GM18511 (cell line): ENCODE measurements around the gene FAM174A.

Source experiments
- ATAC-seq: cut with Tn5 transposase; IDR thresholded peaks from one replicate; pipeline ENCODE4 v1.9.1; 2021; ENCODE audit warnings: mild to moderate bottlenecking, moderate library complexity; ENCODE audit not compliant: unreplicated experiment

The FAM174A gene

GRCh38 chr5:100535060-100536005, at the start of gene FAM174A:
Gene FAM174A, plus strand, starts transcription at chr5:100535374. Its CDS starts 157 bp downstream, at chr5:100535531.
- ATAC-seq, result peak; percentile 98

GRCh38 chr5:100493996-100494395, 41.2 kb upstream of the FAM174A start:
- no peak for ATAC-seq

DNA sequence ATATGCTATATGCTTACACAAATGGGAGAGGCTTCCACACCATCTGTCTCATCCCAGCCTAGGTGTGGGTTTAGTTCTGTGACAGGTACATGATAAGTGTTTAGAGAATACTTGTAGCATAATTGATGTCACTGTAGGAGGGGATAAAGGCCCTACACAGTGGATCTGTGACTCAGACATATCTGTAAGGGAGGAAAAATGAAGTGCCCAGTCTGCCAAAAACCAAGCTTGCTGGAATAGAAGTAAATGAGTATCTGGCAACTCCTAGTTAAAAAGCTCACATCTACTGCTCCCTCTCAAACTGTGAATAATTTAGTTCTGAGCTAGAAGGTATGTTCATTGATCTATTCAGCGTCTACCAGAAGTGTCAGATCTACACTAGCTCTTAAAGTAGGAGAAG, 38.9 kb upstream of the FAM174A start:
- no peak for ATAC-seq

- ATAC-seq, result no peak
These were observed 32.5 kb upstream of the FAM174A start for GRCh38 chr5:100502684-100503083.

GRCh38 chr5:100505984-100506670, 29.0 kb upstream of the FAM174A start:
- no peak for ATAC-seq

GRCh38 chr5:100516285-100516684, 18.9 kb upstream of the FAM174A start:
- peak; percentile 64 for ATAC-seq

- ATAC-seq, result no peak
These were observed 17.7 kb upstream of the FAM174A start for GRCh38 chr5:100517301-100517974.

GRCh38 chr5:100518377-100518776, 16.8 kb upstream of the FAM174A start:
- no peak for ATAC-seq

DNA sequence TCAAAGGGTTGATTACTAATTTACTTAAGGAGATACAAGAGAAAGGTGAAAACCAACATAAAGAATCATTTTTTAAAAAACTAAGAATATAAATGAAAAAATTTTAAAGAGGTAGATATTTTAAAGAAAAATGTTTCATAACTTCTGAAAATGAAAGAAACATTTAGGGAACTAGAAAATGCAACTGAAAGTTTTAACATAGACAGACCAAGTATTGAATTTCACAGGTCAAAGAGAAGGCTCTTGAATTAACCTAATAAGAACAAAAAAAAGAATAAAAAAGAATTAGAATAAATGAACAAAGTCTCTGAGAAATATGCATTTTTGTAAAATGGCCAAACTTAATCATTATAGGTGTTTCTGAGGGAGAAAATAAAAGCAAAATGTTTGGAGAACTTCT, 16.1 kb upstream of the FAM174A start:
- ATAC-seq, result no peak

- no peak for ATAC-seq
These were observed 14.8 kb upstream of the FAM174A start for GRCh38 chr5:100520348-100520747.

DNA sequence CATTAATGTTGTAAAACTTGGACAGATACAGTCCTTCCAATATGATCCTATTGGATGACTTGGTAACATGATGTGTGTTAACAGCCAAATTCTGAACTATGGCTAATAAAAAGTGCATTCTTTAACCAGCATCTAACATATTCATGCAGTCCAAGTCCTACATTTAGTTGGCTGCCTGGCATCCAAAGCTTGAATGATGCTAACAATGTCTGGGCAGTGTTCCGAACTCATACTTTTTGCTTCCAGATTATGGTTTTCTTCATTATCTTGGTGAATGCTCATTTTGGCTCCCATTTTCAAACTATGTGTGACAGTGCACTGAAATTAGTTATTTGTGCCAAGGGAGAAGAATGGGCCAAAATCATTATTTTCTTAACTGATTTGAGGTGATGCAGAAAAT, 2.8 kb downstream of the FAM174A start:
- no peak for ATAC-seq

- ATAC-seq, result no peak
These were observed 4.3 kb downstream of the FAM174A start for GRCh38 chr5:100539519-100539918.

GRCh38 chr5:100542086-100542485, 6.9 kb downstream of the FAM174A start:
- no peak for ATAC-seq

DNA sequence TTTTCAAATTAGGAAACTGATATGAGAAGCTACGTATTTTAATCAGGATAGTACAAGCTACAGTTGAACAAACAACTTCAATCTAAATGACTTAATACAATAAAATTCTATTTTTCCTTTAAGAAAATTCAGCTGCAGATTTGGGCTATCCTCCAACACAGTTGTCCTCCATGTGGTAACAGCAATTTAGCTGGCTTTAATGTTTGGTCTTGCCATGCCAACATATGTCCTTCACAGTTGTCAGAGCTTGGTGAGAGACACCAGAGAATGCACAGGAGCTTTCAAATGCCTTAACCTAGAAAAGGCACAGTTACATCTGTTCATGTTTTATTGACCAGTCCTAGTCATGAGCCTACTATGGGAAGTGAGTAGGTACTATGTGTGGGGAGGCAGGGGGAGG, 10.8 kb downstream of the FAM174A start:
- no peak for ATAC-seq

DNA sequence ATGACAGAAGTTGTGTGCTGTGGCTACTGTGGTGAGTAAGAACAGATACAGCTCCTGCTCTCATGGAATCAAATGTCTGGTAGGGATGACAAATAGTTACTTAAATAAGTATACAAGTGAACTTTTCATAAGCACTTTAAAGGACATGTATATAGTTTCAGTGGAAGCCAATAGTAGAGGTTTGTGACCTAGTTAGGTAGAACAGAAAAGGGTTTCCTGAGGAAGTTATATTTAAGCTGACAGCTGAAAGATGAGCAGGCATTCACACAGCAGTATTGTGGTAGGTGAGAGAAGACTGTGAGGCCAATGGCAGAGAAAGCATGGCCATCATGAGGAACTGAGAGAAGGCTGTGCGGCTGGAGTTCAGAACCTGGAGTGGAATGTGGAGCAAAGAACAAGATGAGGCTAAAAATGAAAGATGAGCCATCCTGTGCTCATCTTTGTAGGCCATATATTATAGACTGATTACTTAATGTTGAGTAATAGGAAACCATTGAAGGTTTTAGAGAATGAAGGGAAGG, 15.4 kb downstream of the FAM174A start:
- peak; percentile 95 for ATAC-seq

GRCh38 chr5:100551183-100551582, 16.0 kb downstream of the FAM174A start:
- no peak for ATAC-seq

DNA sequence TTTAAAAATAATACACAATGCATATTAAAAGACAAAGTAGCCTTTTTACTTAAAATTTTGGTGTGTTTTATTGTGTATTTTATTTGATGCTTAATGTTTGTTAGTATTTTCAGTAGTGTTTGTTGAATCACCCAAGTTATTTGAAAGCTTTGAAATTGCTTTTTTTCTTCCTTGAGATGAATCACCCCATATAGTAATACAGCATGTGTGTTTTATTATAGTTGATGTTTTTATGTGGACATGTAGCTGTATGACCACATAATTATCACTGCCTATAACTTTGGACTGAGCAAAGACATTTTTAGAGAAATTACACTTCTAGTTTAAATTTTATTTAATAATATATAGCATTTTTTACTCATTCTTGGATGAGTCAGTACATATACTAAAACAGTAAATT, 18.0 kb downstream of the FAM174A start:
- ATAC-seq, result no peak

DNA sequence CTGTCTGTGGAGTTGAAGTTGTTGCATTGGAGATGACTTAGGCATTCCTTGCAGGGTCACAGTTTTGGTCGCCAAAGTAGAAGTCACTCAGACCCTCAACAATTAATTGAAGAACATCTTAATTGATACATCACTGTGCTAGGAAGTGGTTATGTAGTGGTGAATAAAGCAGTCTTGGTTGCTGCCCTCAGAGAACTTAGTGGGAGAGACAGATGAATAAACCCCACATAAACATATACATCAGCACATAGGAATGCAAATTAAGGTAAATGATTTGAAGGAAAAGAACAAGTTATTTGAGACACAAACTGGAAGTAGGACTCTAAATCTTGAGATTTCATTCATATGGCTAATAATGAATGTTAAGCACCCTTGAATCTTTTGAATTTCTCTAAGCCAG, 25.7 kb downstream of the FAM174A start:
- ATAC-seq, result no peak

DNA sequence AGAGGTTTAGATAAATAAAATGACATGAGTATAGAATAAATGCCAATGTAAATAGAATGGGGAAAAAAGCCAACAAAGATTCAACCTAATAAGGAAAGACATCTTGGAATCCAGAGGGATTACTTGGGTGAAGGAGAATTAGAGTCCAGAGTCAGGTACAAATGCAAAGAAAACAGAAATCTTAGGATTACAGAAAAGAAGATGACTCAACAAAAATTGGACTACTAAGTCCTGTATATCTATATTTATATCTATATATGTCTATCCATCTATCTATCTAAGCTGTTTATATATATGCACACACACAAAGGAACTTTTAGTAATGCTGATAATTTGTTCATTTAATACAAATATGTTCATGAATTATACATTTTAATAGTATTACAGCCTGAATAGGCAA, 27.6 kb downstream of the FAM174A start:
- ATAC-seq, result no peak

GRCh38 chr5:100566382-100567141, 31.4 kb downstream of the FAM174A start:
- ATAC-seq, result no peak

DNA sequence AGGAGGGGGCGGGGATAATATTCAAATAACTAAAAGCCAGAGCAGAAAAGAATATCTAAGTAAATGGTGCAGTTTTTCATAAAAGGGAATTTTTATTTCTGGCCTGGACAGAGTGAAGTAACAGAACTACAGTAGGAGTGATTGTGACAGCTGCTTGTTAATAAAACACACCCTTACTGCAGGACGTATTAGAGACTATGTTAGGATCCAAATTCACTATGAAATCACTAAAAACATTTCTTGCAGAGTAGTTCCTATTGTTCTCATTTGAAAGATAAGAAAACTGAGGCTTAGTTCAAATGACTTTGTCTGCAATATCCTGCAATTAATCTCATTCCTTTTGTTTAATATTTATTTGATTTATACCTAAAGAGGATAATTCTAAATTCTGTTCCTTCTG, 39.5 kb downstream of the FAM174A start:
- no peak for ATAC-seq
